ENCODE data around the gene SLC35F3.

SLC35F3 gene

DNA sequence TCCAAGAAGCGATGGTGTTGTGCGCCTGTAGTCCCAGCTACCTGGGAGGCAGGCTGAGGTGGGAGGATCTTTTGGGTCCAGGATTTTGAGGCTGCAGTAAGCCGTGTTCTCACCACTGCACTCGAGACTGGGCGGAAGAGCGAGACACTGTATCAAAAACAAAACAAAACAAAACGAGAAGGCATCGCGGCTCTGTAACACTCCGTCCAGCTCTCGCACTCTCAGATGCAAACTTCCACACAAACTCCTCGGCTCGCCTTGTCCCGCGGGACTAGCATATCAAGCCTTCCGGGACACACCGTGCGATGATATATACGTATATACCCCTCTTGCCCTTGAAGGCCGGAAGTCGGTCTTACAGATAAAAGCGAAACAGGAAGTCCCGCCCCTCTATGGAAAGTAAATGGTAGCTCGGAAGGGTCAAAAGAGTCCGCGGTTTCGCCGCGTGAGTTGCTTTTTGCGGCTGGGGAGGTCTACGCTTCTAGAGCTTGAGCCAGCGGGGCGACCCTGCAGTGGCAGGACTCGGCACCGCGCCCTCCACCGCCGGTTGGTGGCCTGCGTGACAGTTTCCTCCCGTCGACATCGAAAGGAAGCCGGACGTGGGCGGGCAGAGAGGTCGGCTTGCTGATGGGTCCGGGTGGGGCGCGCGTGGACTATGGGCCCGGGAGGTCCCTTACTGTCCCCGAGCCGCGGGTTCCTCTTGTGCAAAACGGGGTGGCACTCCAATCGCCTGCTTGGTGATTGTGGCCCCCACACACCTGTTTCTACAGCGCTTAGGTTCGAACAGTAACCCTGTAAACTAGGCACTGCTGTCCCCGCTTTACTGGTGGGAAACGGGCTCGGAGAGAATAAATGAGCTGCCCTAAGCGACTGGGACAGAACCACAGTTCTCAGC lies 468.8 kb downstream of the SLC35F3 start, which contains the start of gene COA6:
TSS of gene COA6 (plus strand) at position 393 of the 895 bp plus-strand sequence. CDS start at position 404, 11 bp downstream.
- Histone ChIP-seq H3K9me3 (ENCODE audit: control insufficient read depth in 5 of 5, low read length in 5 of 5) (no peaks in the 10 kb centered on the region), H3K27ac (ENCODE audit: low read depth, low read length) (peak within 1 kb of the TSS; percentile 94), H3K9ac (ENCODE audit: low read length in 5 of 5) (peak within 1 kb of the TSS; percentile 92 to 99 (median 97)), H3K36me3 (ENCODE audit: control insufficient read depth in 5 of 5, insufficient read depth in 5 of 5, low read length in 5 of 5) (peaks cover 3 to 25% (median 21%) of the 10 kb centered on the region in 5 donors), H3K4me3 (ENCODE audit: low read depth in 1 of 5, low read length in 5 of 5) (peak within 1 kb of the TSS; percentile 90 to 100 (median 98)), H3K4me1 (ENCODE audit: control insufficient read depth in 5 of 5, insufficient read depth in 5 of 5, low read length in 5 of 5) (peaks cover 0 to 23% (median 19%) of the 10 kb centered on the region in 5 donors), H3K27me3 (ENCODE audit: control insufficient read depth in 5 of 5, insufficient read depth in 4 of 5, low read length in 5 of 5) (peaks cover 0 to 5% (median 0%) of the 10 kb centered on the region in 5 donors)

DNA sequence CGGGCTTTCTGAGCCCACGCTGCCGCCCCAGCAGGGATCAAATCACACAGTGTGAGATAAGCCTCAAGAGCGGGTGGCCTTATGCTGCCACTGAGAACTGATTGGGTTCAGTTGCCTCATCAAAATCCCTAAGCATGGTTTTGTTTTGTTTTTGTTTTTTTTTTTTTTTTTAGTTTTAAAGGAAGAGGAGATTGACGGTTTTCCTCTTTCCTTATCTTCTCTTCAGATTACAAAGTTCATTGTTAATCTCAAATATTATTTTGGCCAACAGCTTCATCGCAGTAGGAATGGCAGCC lies 469.4 kb downstream of the SLC35F3 start:
- Histone ChIP-seq H3K27ac (ENCODE audit: low read depth, low read length) (peak overlapping the region; percentile 94), H3K27me3 (ENCODE audit: control insufficient read depth in 5 of 5, insufficient read depth in 4 of 5, low read length in 5 of 5) (peaks cover 0 to under 1% (median 0%) of the 10 kb centered on the region in 5 donors), H3K9me3 (ENCODE audit: control insufficient read depth in 5 of 5, low read length in 5 of 5) (no peaks in the 10 kb centered on the region), H3K9ac (ENCODE audit: low read length in 5 of 5) (peak overlapping the region; percentile 92 to 99 (median 97)), H3K4me1 (ENCODE audit: control insufficient read depth in 5 of 5, insufficient read depth in 5 of 5, low read length in 5 of 5) (peaks cover 0 to 23% (median 19%) of the 10 kb centered on the region in 5 donors), H3K36me3 (ENCODE audit: control insufficient read depth in 5 of 5, insufficient read depth in 5 of 5, low read length in 5 of 5) (peaks cover 3 to 25% (median 22%) of the 10 kb centered on the region in 5 donors), H3K4me3 (ENCODE audit: low read depth in 1 of 5, low read length in 5 of 5) (peak overlapping the region; percentile 88 to 100 (median 98))

All from subcutaneous abdominal adipose tissue (tissue), 5 donors.